CD4-positive, alpha-beta T cell treated with Interleukin-4 for 4 hours (primary cell): ENCODE measurements around the gene ULBP1.
"Not testable (repeated sequence)": the region's sequence is repeated elsewhere in the genome, so short reads cannot be mapped to it uniquely, and the experiment has no call there.

Source experiments
- DNase-seq: peaks from one replicate; pipeline ENCODE4 v3.0.0-alpha.2; 2020

ULBP1 gene

GRCh38 chr6:149954328-149954983 is 9.3 kb upstream of the ULBP1 start:
- not testable (repeated sequence) for DNase-seq

- DNase-seq, result not testable (repeated sequence)
Measured at GRCh38 chr6:149954984-149955653, 8.6 kb upstream of the ULBP1 start.

GRCh38 chr6:149955654-149956317 is 8.0 kb upstream of the ULBP1 start:
- DNase-seq, result not testable (repeated sequence)

- DNase-seq, result not testable (repeated sequence)
Measured at GRCh38 chr6:149958124-149958523, 5.6 kb upstream of the ULBP1 start.

- DNase-seq, result not testable (repeated sequence)
Measured at GRCh38 chr6:149959806-149960205, 3.9 kb upstream of the ULBP1 start.

- DNase-seq, result no peak
Measured at GRCh38 chr6:149960488-149960887, 3.3 kb upstream of the ULBP1 start.

DNA sequence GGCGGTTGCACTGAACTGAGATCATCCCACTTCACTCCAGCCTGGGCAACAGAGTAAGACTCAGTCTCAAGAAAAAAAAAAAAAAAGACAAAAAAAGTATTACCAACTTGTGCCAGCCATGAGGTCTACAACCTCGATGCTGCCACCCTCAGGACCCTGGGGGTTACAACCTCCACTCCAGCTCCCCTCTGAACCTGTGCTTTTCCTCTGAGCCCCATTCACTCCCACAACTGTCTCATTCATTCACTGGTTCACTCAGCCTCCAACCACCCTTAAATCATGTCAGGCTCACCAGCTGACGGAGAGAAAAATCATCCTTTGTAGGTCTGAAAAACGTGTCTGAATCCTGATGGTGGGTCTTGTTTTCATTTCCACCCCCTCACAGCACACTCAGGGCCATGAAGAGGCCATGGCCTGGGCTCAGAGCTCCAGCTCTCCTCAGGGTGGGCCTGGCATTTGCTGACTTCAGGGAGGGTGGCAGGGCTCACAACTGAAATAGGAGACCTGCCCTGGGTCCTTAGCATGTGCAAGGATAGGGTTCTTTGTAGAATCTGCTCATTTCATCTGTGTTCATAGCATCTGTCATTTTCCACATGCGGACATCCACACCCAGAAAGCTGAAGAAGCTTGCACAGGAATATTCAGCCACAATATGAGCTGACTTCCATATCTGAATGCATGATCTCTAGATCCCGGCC is 1.9 kb upstream of the ULBP1 start:
- no peak for DNase-seq

DNA sequence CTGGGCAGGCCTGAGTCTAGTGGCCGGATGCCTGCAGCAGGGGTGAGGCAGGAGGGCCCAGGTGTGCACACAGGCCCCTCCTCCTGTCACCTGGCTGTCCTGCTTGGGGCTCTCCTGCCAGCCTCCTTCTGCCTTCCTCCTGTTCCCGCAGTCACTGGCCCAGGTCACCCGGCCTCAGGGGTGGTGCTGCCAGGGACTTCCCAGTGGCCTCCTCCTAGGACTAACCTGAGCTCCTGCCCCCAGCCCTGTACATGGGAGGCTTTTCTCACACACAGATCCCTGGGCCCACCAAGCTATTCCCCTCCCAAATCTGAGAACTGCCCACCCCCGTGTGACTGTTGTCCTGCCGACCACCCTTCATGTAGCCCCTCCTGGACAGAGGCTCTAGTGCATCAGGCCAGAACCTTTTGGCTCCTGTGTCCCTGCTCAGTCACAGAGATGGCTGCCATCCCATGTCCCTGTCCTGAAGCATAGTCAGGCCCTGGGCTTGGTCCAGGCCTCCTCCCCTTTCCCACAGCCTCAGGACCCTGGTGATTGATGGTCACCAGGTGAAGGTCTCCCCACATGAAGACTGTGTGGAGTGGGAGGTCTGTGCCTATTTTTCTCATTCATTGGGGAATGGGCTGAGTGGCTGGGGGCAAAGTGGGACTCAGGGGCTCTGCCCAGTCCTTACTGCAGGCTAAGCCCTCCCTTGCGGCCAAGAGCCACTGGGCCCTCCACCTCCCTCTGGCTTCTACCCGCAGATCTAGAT is 1.1 kb upstream of the ULBP1 start:
- no peak for DNase-seq

GRCh38 chr6:149963212-149963461 is 606 bp upstream of the ULBP1 start:
- DNase-seq, result peak; percentile 24

- no peak for DNase-seq
Measured at GRCh38 chr6:149964308-149965193, 808 bp downstream of the ULBP1 start.

DNA sequence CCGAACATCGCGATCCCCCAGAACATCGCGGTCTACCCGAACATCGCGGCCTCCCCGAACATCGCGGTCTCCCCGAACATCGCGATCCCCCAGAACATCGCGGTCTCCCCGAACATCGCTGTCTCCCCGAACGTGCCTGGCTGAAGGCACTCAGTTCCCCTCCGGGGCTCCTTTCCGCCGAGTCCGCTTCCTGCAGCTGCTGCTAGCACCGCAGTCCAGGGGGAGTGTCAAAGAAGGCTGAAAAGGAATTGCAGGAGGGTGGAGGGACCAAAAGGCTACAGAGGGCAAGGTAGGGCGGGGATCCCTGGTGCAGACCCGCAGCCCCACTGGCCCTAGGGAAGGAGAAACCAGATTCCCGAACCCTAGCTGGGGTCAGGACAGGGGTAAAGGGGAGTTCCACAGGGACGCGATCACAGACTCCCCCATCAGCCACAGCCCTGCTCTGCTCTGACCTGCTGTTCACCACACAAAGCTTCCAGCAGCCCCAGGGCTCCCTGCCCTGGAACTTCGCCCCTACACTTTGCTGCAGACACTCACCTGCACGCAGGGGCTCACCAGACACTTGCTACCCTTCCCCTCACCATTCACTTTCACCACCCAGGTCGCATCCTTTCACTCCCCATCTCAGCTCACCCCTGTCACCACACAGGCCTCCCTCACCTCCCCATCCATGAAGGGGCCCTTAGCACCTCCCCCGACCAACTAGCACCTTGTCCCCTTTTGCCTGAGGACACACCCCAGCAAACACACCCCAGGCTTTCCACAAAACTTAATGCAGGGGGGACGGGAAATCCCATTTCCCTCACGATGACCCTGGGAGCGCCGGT is 1.7 kb downstream of the ULBP1 start:
- no peak for DNase-seq

- DNase-seq, result not testable (repeated sequence)
Measured at GRCh38 chr6:149966319-149966718, 2.6 kb downstream of the ULBP1 start.

- no peak for DNase-seq
Measured at GRCh38 chr6:149967591-149967990, 3.8 kb downstream of the ULBP1 start.

DNA sequence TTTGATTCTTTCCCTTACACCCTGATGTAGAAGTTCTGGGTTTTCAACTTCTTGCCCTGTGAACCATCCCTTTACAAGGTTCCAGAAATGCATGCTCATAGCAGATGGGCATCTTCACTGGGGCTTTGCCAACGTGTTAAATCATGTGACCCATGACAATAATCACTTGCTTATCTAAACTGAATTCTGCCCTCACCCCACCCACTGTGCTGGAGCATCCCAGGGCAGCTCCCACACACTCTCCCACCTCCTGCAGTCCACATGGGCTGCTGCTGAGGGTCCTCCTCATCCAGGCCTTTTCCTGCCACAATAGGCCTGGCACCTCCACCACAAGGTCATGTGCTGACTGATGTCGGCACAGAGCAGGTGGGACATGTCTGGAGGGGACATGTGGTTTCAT is 4.3 kb downstream of the ULBP1 start:
- not testable (repeated sequence) for DNase-seq

DNA sequence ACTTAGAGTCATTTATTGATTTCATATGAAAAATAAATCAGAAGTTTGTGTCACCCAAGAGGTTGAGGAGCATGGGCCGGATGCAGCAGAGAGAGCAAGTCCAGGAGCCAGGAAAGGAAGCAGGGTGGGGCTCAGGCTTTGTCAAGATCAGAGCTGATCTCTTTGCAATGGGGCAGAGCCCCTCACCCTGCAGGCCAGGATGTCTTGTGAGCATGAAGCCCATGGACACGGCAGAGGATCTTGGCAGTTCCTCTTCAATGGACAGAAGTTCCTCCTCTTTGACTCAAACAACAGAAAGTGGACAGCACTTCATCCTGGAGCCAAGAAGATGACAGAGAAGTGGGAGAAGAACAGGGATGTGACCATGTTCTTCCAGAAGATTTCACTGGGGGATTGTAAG is 5.2 kb downstream of the ULBP1 start:
- DNase-seq, result not testable (repeated sequence)

DNA sequence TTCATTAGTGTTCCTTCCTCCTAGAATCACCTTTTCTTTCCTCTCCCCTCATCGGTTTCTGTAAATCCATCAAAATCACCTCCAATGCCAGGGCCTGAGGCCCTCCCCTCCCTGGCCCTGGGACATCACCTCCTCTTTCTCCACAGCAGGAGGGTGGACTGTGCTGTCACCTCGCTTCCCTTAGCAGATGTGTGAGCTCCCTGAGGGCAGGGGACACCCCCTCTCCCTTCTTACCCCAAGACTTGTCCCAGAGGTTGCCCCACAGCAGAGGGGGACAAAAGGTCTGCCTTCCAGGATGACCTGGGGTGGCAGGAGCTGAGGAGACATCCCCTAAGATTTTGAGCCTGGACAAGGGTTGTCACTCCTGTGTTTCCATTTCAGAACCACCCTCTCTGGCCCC is 5.9 kb downstream of the ULBP1 start:
- no peak for DNase-seq

DNA sequence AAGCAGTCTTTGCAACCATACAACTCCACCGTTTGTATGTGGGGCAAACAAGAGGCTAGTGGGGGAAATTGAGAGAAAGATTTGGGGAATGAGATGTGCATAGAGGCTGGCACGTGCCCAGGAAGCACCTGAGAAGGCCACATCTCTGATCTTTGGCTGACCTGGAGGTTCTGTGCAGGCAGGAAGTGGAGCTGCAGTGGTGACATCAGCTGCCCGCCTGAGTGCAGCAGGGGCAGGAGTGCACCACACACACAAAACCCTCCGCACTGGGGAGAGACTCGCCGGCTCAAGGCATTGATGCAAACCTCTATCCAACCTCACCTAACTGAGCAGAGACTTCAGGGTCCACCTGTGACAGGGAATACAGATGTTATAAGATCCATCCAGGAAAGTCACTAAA is 10.7 kb downstream of the ULBP1 start:
- DNase-seq, result not testable (repeated sequence)

- no peak for DNase-seq
Measured at GRCh38 chr6:149974825-149975224, 11.1 kb downstream of the ULBP1 start.

DNA sequence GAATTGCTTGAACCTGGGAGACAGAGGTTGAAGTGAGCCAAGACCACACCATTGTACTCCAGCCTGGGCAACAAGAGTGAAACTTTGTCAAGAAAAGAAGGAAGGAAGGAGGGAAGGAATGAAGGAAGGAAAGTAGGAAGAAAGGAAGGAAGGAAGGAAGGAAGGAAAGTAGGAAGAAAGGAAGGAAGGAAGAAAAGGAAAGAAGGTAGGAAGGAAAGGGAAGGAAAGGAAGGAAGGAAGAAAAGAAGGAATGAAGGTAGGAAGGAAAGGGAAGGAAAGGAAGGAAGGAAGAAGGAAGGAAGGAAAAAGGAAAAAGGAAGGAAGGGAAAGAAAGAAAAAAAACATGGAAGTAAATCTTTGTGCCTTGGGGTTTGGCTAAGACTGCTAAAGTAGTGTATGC is 11.7 kb downstream of the ULBP1 start:
- DNase-seq, result no peak

GRCh38 chr6:149977221-149977620 is 13.5 kb downstream of the ULBP1 start:
- no peak for DNase-seq

DNA sequence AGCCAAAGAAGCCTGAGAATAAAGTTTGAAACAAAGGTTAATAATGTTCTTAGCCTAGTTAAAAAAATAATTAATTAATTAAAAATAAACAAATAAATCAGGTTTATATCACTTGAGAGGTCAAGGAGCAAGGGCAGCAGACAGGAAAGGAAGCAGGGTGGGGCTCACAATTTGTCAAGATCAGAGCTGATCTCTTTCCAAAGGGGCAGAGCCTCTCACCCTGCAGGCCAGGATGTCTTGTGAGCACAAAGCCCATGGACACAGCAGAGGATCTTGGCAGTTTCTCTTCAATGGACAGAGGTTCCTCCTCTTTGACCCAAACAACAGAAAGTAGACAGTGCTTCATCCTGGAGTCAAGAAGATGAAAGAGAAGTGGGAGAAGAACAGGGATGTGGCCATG is 14.9 kb downstream of the ULBP1 start:
- no peak for DNase-seq
